Left cardiac atrium (tissue), 4 donors: ENCODE data around the gene STK10. TPM values are rescaled to one million over a fixed set of nuclear protein-coding genes. Genes with fewer than 3 reads are reported as not detected.
"Not testable (repeated sequence)": the region's sequence is repeated elsewhere in the genome, so short reads cannot be mapped to it uniquely, and the experiment has no call there.

ENCODE experiments used
- ATAC-seq, 2 donors: fragments of 200-7000 bp; cut with Tn5 transposase; one replicate each; pipeline ENCODE4 v1.9.1; 2020; ENCODE audit warnings: mild to moderate bottlenecking in 2 of 2, moderate library complexity in 2 of 2
- DNase-seq: peaks from one replicate; pipeline ENCODE4 v3.0.0-alpha.2; 2020
- intact Hi-C, 2 donors: fragments of 100-400 bp; cut with DNase I; formaldehyde crosslinking; loops; one replicate each; pipeline versions ENCODE4 v1.14.1 to v1.15.1; 2022 to 2023
- long read RNA-seq: library from polyadenylated mRNA; unstranded; transcript quantifications from one replicate; pipeline ENCODE4 v2.0.0, GENCODE V29; 2021
- total RNA-seq, 2 donors: library from RNA; stranded (reverse); fragmentation: NEBNext Ultra II Directional; extraction: Animal tissue kit (Norgen Biotek cat#: 25700); gene quantifications; one replicate each; pipeline ENCODE4 v1.2.1, GENCODE V29; 2021
- donor health status: DM: no; HTN: yes; CAD: no.
- donor health status: DM: no; HTN: yes; CAD: no; lungs with severe emphysema.
- donor health status: DM: yes; HTN: yes; CAD: no.
- donor health status: Dilated cardiomyopathy.

STK10 gene
- total RNA-seq: 10 to 100 TPM; 15.4 to 18.1 TPM
- long read RNA-seq, full-length matches to known transcripts: 3 of 4 reads
- long read RNA-seq, partial matches to known transcripts: 1 of 4 reads
- long read RNA-seq, other reads (novel, unspliced or antisense): 0 of 4 reads

DNA sequence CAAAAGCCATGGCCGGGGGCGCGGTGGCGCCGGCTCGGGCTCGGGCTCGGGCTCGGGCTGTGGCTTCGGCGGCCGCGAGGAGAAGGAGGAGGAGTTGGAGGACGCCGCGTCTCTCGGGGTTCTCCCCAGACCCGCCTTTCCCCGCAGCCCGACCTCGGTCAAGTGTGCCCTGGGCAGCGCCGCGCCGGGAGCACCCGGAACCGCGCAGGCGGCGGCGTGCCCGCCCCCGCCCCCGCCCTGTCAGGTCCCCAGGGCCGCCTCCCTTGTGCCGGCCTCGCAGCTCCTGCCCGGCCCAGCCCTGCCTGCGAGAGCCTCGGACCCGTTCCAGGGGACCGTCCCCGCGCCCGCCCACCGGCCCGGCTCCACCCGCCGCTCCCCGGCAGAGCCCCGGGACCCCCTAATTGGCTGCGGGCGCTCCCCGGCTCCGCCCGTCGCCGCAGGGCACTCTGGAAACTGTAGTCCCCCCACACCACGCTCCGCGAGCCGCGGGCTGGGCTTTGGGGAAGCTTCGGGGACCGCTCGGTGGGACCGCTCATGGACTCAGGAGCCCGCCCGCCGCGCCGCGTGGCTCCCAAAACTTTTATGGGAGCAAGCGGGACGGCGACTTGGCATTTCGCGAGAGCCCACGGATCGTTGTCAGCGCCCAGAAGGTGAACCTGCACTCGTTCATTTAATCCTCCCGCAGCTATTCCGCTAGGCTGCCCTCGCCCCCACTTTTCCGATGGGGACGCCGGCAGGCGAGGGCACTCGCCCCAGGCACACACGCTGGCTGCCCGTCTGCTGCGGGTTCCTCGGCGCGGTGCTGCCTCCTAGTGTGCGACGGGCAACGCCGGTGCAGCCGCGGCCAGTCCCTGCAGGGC, at the start of gene STK10:
Gene STK10, minus strand, starts transcription at position 192 of the 860 bp plus-strand sequence. Its CDS starts 182 bp downstream, at position 10.
- peak; percentile 95 for DNase-seq
- intact Hi-C loops: loop anchor here (2.0 to 5.0 kb wide), 3 partner anchors 81 to 94 kb away; partner anchors contain the start of gene UBTD2 (in 1 of the 2)
- ATAC-seq: peak; percentile 95 to 96

DNA sequence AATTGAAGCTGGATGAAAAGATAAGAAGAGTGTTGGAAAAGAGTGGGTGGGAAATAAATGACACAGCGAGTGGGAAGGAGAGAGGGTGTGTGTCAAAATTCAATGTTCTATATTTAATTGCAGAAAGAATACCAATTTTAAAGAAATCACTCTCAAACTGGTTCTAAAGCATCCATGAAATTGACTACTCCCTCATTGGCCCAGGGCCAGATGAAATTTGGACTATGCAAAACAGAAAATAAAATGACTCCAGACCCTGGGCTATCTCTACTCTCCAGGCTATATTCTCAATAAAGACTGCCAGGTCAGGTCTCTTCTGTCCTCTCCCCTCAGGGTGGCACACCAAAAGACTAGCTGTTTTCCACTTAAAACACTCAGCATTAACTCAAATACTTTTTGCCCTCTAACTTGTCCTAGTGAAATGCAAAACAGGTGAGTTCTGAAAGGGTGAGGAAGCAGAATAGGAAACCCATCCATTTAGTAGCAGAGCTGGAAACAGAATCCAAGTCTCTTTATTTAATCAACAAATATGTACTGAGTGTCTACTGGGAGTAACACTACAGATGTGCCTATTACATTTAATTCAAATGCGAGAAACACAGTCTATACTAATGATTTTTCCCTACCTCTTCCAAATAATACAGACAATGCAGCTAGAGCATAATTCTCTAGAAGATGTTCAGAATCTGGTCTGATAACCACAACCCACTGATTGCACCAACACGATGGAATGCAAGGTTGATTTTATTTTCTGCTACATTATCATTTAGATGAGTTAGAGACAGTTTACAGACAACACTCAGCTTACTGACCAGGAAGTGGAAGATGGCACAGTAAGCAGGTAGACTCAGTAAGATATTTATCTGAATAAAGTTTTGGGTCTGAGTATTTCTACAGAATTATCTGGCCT, 48.1 kb upstream of the STK10 start:
- intact Hi-C loops: no loop called here
- ATAC-seq (no peak), DNase-seq (no peak)

DNA sequence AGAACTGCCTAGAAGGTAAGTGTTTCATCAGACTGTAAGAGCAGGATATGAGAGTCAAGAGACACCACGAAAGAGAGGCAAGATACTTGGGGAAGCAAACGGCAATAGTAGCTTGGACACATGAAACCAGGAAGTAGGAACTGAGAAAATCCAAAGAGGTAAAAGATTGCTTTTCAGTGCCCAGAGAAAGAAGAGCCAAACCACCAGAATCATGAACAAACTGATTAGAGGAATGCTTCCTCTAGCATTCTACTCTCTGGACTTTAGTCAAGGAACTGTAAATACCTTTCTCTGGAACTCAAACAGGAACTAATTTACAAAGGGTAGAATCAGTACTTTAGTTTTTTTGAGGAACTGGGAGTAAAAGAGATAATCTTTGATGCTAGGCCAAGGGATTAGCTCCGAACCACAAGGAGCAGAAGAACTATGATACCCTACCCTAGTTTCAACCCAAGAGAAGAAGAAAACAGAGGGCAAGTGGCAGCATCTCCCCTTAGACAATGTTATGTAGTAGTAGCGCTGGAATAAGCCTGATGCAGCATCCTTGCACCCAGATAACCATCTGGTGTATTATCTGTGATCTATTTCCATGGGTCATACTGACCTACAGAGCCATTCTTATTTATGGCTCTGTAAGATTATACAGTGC, 47.2 kb upstream of the STK10 start:
- ATAC-seq (no peak), DNase-seq (no peak)
- intact Hi-C loops: no loop called here

DNA sequence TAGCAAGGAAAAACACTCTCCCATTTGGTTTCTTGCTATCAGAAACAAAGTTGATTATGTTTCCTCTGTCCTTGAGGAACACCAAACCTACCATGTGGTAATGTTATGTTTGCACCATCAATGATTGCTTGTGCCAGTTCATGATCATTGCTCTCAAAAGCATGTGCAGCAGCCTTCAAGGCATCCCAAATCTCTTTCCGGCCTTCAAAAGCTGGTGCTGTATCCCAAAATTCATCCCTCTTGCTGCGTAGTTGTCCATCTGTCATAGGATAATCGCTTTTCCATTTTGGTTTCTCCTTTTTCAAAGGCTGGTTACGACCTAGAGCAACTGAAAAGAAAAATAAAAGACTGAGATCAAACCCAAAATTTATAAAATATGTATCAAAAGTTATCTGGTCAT, 46.0 kb upstream of the STK10 start:
- ATAC-seq: no peak
- intact Hi-C loops: no loop called here
- no peak for DNase-seq

DNA sequence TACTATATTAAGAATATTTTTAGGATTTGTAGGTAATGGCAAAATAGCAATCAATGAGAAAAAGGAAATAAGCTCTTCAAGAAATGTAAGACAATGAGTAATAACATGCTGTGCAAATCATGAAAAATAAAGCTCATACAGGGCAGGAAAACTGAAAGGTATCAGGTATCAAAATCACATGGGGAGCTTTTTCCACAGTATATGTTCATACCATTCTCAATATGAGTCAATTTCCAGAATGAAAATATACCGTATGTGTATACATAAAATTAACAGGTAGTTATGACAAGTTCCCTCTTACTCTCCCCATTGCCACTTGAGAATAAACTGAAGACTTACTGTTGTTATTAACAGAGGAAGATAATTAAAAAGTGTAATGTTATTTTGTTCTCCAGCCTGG, 41.9 kb upstream of the STK10 start:
- intact Hi-C loops: no loop called here
- DNase-seq: no peak
- no peak for ATAC-seq

DNA sequence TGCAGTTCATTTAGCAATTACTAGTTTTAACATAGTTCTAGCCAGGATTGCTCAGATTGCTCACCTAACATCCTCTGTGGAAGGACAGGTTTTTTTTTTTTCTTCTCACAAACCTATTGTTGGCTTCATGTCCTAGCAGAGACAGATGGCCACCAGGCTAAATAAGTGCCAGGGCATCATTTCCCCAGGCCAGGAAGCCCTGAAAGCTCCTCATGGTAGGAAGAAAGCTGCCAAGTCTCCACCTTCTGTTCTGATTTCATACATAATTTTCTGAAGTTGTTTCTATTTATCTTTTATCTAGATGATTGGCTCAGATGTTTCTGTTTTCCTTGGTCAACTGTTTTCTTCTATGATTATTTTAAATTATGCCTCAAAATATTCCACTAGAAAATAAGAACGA, 37.0 kb upstream of the STK10 start:
- no peak for DNase-seq
- intact Hi-C loops: no loop called here
- ATAC-seq: no peak

DNA sequence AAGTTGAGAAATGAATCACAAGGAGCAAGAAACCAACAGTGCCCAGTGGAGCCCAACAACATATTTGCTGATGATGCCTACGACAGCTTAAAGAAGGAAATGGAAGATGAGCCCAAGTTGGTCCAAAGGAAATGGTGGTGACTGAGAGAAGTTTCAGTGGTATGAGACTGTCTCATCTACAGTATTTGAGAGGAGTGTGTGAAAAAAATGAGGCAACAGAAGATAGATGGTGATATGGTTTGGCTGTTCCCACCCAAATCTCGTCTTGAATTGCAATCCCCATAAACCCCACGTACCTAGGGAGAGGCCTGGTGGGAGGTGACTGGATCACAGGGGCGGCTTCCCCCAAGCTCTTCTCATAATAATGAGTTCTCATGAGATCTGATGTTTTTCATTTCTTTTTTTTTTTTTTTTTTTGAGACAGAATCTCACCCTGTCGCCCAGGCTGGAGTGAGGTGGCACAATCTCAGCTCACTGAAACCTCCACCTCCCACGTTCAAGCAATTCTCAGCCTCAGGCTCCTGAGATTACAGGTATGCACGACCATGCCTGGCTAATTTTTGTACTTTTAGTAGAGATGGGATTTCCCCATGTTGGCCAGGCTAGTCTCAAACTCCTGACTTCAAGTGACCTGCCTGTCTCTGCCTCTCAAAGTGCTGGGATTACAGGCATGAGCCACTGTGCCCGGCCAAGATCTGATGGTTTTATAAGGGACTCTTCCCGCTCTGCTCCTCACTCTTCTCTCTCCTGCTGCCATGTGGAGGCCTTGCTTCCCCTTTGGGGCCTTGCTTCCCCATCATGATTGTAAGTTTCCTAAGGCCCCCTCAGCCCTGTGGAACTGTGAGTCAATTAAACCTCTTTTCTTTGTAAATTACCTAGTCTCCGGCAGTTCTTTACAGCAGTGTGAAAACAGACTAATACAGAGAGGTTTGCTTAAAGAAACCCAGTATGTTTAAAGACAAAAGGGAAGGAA, 36.2 kb upstream of the STK10 start:
- DNase-seq: no peak
- ATAC-seq: no peak
- intact Hi-C loops: no loop called here

DNA sequence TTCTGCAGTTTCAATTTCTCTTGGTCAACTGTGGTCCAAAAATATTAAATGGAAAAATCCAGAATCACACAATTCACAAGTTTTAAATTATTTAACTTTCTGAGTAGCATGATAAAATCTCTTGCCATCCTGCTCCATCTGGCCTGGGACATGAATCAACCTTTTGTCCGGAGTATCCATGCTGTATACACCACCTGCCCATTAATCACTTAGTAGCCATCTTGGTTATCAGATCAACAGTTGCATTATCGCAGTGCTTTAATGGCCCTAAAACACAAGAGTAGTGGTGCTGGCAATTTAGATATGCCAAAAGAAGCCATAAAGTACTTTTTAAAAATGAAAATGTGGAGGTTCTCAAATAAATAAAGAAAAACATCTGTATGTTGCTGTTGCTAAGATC, 31.3 kb upstream of the STK10 start:
- DNase-seq (no peak), ATAC-seq (no peak)
- intact Hi-C loops: no loop called here

DNA sequence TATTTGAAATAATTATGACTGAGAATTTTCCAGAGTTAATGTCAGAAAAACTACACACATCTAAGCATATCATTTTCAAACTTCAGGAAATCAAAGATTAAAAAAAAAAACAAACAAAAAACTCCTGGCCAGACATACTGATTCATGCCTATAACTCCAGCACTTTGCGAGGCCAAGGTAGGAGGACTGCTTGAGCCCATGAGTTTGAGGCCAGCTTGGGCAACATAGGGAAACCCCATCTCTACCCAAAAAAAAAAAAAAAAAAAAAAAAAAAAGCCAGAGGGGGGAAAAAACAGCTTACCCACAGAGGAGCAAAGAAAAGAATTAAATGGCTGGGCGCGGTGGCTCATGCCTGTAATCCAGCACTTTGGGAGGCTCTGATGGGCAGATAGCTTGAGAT, 28.3 kb upstream of the STK10 start:
- no peak for ATAC-seq
- intact Hi-C loops: no loop called here
- no peak for DNase-seq

DNA sequence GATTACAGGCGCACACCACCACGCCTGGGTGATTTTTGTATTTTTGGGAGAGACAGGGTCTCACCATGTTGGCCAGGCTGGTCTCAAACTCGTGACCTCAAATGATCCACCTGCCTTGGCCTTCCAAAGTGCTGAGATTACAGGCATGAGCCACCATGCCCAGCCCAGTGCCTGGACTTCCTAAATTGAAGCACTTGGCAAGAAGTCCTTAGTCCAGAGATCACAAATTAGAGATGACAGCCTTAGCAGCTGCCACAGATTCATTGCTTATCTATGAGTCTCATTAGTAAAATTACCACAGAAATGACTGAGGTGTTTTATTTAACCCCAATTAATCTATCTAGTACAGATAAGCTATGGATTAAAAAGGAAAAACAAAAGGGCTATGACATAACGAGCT, 25.1 kb upstream of the STK10 start:
- no peak for DNase-seq
- ATAC-seq: no peak
- intact Hi-C loops: no loop called here

DNA sequence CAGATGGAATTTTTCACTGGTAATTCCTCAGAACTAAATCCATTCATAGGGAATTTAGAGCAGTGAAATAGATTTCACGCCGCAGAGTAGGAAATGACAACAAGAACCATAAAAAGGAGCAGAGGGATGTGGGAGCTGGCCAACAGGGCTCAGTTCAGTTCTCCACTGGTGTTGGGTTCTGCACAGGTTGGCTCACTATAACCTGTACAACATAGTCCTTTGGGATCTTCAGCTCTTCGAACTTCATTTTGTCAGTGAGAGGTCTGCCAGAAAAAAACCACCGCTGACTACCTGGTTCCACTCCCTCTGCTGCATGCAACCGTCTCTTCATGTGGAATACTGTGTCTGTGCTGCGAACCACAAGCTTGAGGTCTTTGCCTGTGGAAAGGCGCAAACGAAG, 23.7 kb upstream of the STK10 start:
- DNase-seq: no peak
- intact Hi-C loops: no loop called here
- no peak for ATAC-seq

DNA sequence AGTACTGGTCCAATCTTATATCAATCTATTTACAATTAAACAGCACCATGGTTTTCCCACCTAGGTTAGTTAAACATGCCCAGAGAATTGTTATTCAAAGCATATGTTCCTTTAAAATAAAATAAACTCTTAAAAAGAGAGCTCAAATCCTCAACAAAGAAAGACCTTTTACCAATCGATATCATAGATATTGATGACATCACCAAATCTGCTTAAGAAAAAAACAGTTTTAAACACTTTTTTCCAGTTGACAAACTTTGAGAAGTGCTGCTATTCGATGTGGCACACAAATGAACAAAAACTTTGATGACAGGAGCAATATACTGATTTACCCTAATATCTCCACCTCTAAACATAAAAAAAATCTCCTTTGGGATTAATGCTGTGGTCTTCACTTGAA, 21.7 kb upstream of the STK10 start:
- DNase-seq (no peak), ATAC-seq (no peak)
- intact Hi-C loops: no loop called here

DNA sequence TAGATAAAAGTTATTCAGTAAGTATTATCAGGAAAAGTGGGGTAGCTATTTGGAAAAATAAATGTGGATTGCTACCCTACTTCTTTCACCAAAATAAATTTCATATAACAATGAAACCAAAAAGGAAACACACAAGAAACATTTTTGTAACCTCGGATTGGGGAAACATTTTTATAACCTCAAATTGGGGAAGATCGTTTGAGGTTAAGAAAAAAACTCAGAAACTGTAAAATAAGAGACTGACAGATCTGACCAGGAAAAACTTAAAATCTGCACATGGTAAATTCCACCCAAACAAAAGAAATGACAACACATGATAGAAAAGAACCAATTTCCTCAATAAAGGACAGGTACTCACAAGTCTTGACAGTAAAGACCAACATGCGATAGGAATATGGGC, 19.5 kb upstream of the STK10 start:
- DNase-seq (no peak), ATAC-seq (no peak)
- intact Hi-C loops: no loop called here

DNA sequence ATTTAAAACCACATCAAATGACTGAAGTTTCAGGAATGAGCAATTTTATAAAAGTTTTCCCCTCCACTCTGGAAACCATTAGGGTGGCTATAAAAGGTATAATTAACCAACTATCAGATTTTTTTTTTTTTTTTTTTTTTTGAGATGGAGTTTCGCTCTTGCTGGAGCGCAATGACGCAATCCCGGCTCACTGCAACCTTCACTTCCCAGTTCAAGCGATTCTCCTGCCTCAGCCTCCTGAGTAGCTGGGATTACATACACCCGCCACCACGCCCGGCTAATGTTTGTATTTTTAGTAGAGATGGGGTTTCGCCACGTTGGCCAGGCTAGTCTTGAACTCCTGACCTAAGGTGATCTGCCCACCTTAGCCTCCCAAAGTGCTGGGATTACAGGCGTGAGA, 18.0 kb upstream of the STK10 start:
- intact Hi-C loops, ATAC-seq, DNase-seq: not testable (repeated sequence)

DNA sequence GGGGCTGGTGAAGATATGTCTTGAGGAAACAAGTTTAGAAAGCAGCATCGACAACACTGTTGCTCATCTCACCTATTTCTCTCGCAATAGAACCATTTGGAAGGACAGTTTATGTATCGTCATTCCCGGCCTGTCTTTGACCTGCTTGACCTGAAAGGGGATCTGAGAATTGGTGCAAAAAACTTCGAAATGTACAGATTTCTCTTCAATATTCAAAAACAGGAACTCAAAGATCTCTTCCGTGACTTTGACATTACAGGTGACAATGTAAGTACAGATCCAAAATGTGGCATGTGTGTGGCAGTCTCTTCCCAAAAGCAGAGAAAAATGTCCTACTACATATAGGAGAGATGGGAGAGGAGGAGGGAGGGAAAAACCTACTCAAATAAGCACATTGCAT, 12.5 kb upstream of the STK10 start:
- no peak for ATAC-seq
- intact Hi-C loops: no loop called here
- DNase-seq: no peak

DNA sequence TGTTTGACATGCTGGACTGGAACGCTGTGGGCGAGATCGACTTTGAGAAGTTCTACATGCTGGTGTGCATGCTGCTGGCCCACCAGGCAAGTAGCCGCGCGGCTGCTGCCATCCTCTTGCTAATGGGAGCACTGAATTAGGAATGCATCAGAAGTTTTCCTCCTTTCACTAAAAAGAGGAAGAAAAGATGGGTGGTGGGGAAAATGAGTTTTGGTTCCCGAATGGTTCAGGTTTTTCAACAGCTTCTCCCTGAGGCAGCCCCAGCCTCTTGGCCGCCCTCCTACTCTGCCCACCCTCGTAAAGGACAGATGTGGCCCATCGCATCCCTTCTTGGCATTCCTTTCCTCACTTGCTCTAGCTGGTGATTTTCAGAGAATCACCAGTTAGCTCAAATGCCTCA, 11.4 kb upstream of the STK10 start:
- DNase-seq: no peak
- intact Hi-C loops: no loop called here

DNA sequence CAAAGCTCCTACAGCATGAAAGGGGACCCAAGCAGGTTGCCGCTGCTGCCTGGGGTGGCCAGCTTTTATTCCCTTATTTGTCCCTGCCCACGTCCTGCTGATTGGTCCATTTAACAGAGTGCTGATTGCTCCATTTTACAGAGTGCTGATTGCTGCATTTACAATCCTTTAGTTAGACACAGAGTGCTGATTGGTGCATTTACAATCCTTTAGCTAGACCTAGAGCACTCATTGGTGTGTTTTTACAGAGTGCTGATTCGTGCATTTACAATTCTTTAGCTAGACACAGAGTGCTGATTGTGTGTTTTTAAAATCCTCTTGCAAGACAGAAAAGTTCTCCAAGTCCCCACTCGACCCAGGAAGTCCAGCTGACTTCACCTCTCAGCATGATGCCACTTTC, 9.8 kb upstream of the STK10 start:
- DNase-seq, ATAC-seq, intact Hi-C loops: not testable (repeated sequence)

More for the DNA sequence above, 11.4 kb upstream of the STK10 start:
- ATAC-seq: no peak
